SU-DHL-6 (cell line): ENCODE results near the gene TMEM14A.

Source experiments
- H2AFZ ChIP-seq: fragments of 200-600 bp; sonication (generic); 2 replicates; pipeline ENCODE4 v1.6.1; 2014; ENCODE audit warnings: low read depth, mild to moderate bottlenecking, moderate library complexity, mixed read lengths, antibody characterized with exemption, low read length; ENCODE audit not compliant: severe bottlenecking
- H3F3A ChIP-seq: fragments of 200-600 bp; shearing (Covaris generic); 2 replicates; pipeline ENCODE4 v1.6.0; 2016; ENCODE audit warnings: antibody characterized with exemption, mild to moderate bottlenecking; ENCODE audit not compliant: insufficient read depth
- H3K27ac ChIP-seq: fragments of 200-600 bp; sonication (generic); 2 replicates; pipeline ENCODE4 v1.5.1; 2016; ENCODE audit warnings: low read depth, mild to moderate bottlenecking, low read length, moderate library complexity, mixed read lengths
- H3K27me3 ChIP-seq: fragments of 200-600 bp; sonication (generic), shearing (Covaris generic); 2 replicates; pipeline ENCODE4 v1.6.0; 2014; ENCODE audit warnings: mild to moderate bottlenecking, low read length
- H3K36me3 ChIP-seq: fragments of 200-600 bp; sonication (generic); 2 replicates; pipeline ENCODE4 v1.6.1; 2014; ENCODE audit warnings: mild to moderate bottlenecking, low read length, mixed read lengths
- H3K4me2 ChIP-seq: fragments of 300-600, 200-600 bp; shearing (Covaris generic), sonication (generic); 2 replicates; pipeline ENCODE4 v1.6.0; 2014; ENCODE audit warnings: low read length, low read depth, mild to moderate bottlenecking; ENCODE audit not compliant: poor library complexity, severe bottlenecking
- H3K4me3 ChIP-seq: fragments of 200-600 bp; sonication (generic); 2 replicates; pipeline ENCODE4 v1.5.1; 2014; ENCODE audit warnings: antibody characterized with exemption, low read length, mild to moderate bottlenecking, mixed read lengths; ENCODE audit not compliant: insufficient read depth, poor library complexity, severe bottlenecking
- H3K79me2 ChIP-seq: fragments of 200-600 bp; sonication (generic); 2 replicates; pipeline ENCODE4 v1.6.1; 2014; ENCODE audit warnings: mild to moderate bottlenecking, low read length, moderate library complexity; ENCODE audit not compliant: insufficient read depth
- H3K9ac ChIP-seq: fragments of 200-600 bp; sonication (generic); 2 replicates; pipeline ENCODE4 v1.7.0; 2014; ENCODE audit warnings: mild to moderate bottlenecking, low read length
- H3K9me2 ChIP-seq: fragments of 200-600 bp; sonication (generic); replicated peaks from 2 replicates; pipeline ENCODE4 v1.6.1; 2014; ENCODE audit warnings: low read length; ENCODE audit not compliant: insufficient read depth
- H3K9me3 ChIP-seq: fragments of 200-600 bp; sonication (generic); 2 replicates; pipeline ENCODE4 v1.6.1; 2014; ENCODE audit warnings: low read length, mixed read lengths; ENCODE audit not compliant: insufficient read depth
- H4K20me1 ChIP-seq: fragments of 200-600 bp; sonication (generic); 2 replicates; pipeline ENCODE4 v1.6.1; 2014; ENCODE audit warnings: low read depth, mild to moderate bottlenecking, antibody characterized with exemption, low read length, moderate library complexity, mixed read lengths
- CTCF ChIP-seq: fragments of 200-600 bp; sonication (generic); IDR thresholded peaks from one replicate; pipeline ENCODE4 v1.5.1; 2017; ENCODE audit warnings: antibody characterized with exemption, mild to moderate bottlenecking, low read length, moderate library complexity; ENCODE audit not compliant: insufficient read depth, poor library complexity, severe bottlenecking
- EZH2phosphoT487 ChIP-seq: fragments of 200-600 bp; sonication (generic), shearing (Covaris generic); conservative IDR thresholded peaks from 2 replicates; pipeline ENCODE4 v1.6.1; 2018; ENCODE audit warnings: mild to moderate bottlenecking, antibody characterized with exemption, low read length, moderate library complexity, mixed read lengths

The TMEM14A gene

GRCh38 chr6:52681416-52681815 is 10.5 kb downstream of the TMEM14A start:
- peaks cover 19% of the 10 kb centered on the region; the same call in 1 of the 2 replicates for H3K36me3 ChIP-seq

GRCh38 chr6:52686878-52687699 is 16.2 kb downstream of the TMEM14A start:
- no peak overlapping the region for H3K9ac ChIP-seq
- H3K27ac ChIP-seq: no peak overlapping the region
- H2AFZ ChIP-seq: no peak overlapping the region
- H3K36me3 ChIP-seq: peaks cover 15% of the 10 kb centered on the region; the same call in 1 of the 2 replicates
- no peak for TF ChIP-seq CTCF
- TF ChIP-seq EZH2phosphoT487: no peak
- H4K20me1 ChIP-seq: no peaks in the 10 kb centered on the region
- no peaks in the 10 kb centered on the region for H3K79me2 ChIP-seq
- no peak overlapping the region for H3K4me3 ChIP-seq
- H3K27me3 ChIP-seq: no peaks in the 10 kb centered on the region
- H3K9me3 ChIP-seq: no peaks in the 10 kb centered on the region
- H3F3A ChIP-seq: no peaks in the 10 kb centered on the region
- no peak overlapping the region for H3K4me2 ChIP-seq
- H3K9me2 ChIP-seq: no peaks in the 10 kb centered on the region

More at GRCh38 chr6:52681416-52681815, 10.5 kb downstream of the TMEM14A start:
- H2AFZ ChIP-seq: no peak overlapping the region
- no peak overlapping the region for H3K4me3 ChIP-seq
- no peak overlapping the region for H3K4me2 ChIP-seq
- no peaks in the 10 kb centered on the region for H3F3A ChIP-seq
- H3K27me3 ChIP-seq: no peaks in the 10 kb centered on the region
- no peaks in the 10 kb centered on the region for H3K9me3 ChIP-seq
- no peaks in the 10 kb centered on the region for H3K79me2 ChIP-seq
- TF ChIP-seq EZH2phosphoT487 (no peak), CTCF (no peak)
- H3K9me2 ChIP-seq: no peaks in the 10 kb centered on the region
- H4K20me1 ChIP-seq: no peaks in the 10 kb centered on the region
- H3K9ac ChIP-seq: no peak overlapping the region
- no peak overlapping the region for H3K27ac ChIP-seq

GRCh38 chr6:52689857-52690256 is 18.9 kb downstream of the TMEM14A start:
- no peak overlapping the region for H3K9ac ChIP-seq
- H3K27ac ChIP-seq: no peak overlapping the region
- no peak for TF ChIP-seq EZH2phosphoT487
- TF ChIP-seq CTCF: no peak
- H4K20me1 ChIP-seq: no peaks in the 10 kb centered on the region
- H3K79me2 ChIP-seq: no peaks in the 10 kb centered on the region
- H3F3A ChIP-seq: no peaks in the 10 kb centered on the region
- H3K9me2 ChIP-seq: no peaks in the 10 kb centered on the region
- no peaks in the 10 kb centered on the region for H3K9me3 ChIP-seq
- 0 out of 2 replicates have a peak, but pooled peaks cover 5% of the 10 kb centered on the region for H3K36me3 ChIP-seq
- H3K4me3 ChIP-seq: no peak overlapping the region
- H3K27me3 ChIP-seq: no peaks in the 10 kb centered on the region
- H2AFZ ChIP-seq: no peak overlapping the region
- H3K4me2 ChIP-seq: no peak overlapping the region
